H1 (cell line): ENCODE data around the gene MYOC. TPM values are rescaled to one million over a fixed set of nuclear protein-coding genes. Genes with fewer than 3 reads are reported as not detected.

Source experiments
- CTCF ChIA-PET: fragments of 300-600 bp; sonication (Branson Sonifier 250); formaldehyde crosslinking; loops from one replicate; lab custom pipeline; 2021; ENCODE audit not compliant: partially characterized antibody; lab: Charles Lee
- POLR2A ChIA-PET: fragments of 300-600 bp; sonication (Branson Sonifier 250); formaldehyde crosslinking; loops from one replicate; lab custom pipeline; 2021; ENCODE audit warnings: inconsistent platforms; ENCODE audit not compliant: partially characterized antibody; lab: Charles Lee
- DNase-seq, 2 experiments: peaks; one replicate each; pipeline versions ENCODE4 v3.0.0 to v3.0.0-alpha.2; 2010 to 2022; ENCODE audit warnings: low spot score in 2 of 2, low read depth in 1 of 2, mixed read lengths in 1 of 2
- FAIRE-seq: peaks from 2 replicates; lab custom pipeline; 2011; peaks lifted over from hg19 to GRCh38; lab: Jason Lieb, UNC
- H2AFZ ChIP-seq: 2 replicates; pipeline ENCODE4 v1.8.1; 2012; ENCODE audit warnings: low read length, inconsistent platforms
- H2AK5ac ChIP-seq: 2 replicates; pipeline ENCODE4 v1.6.1; 2013; ENCODE audit warnings: low read depth, low read length
- H2BK120ac ChIP-seq: replicated peaks from 2 replicates; pipeline ENCODE3; 2013; ENCODE audit warnings: low read depth, low read length, inconsistent platforms
- H2BK12ac ChIP-seq: 2 replicates; pipeline ENCODE4 v1.6.1; 2013; ENCODE audit warnings: low read depth, low read length
- H2BK15ac ChIP-seq: 2 replicates; pipeline ENCODE4 v1.6.1; 2013; ENCODE audit warnings: low read length
- H2BK20ac ChIP-seq: 2 replicates; pipeline ENCODE4 v1.6.1; 2013; ENCODE audit warnings: low read length
- H2BK5ac ChIP-seq: 2 replicates; pipeline ENCODE4 v1.6.1; 2013; ENCODE audit warnings: low read depth, low read length
- H3K14ac ChIP-seq: 2 replicates; pipeline ENCODE4 v1.6.1; 2013; ENCODE audit warnings: inconsistent platforms; ENCODE audit not compliant: insufficient read length
- H3K18ac ChIP-seq: 2 replicates; pipeline ENCODE4 v1.6.1; 2013; ENCODE audit warnings: low read length; ENCODE audit errors: extremely low read depth
- H3K23ac ChIP-seq: 2 replicates; pipeline ENCODE4 v1.6.1; 2013; ENCODE audit warnings: inconsistent platforms; ENCODE audit not compliant: insufficient read length
- H3K23me2 ChIP-seq: 2 replicates; pipeline ENCODE4 v1.6.1; 2013; ENCODE audit warnings: low read depth, low read length
- H3K27ac ChIP-seq: 2 replicates; pipeline ENCODE4 v1.6.1; 2011; ENCODE audit warnings: low read depth, low read length, inconsistent platforms
- H3K27me3 ChIP-seq, 4 experiments: replicated peaks in 1 of 4; 1 replicate in 1 of 4; 2 replicates in 3 of 4; pipeline versions ENCODE4 v1.6.1 to v1.8.1; 2011 to 2013; ENCODE audit warnings: low read length in 3 of 4, mild to moderate bottlenecking in 3 of 4, inconsistent platforms in 2 of 4, mixed read lengths in 2 of 4, moderate library complexity in 1 of 4; ENCODE audit not compliant: control insufficient read depth in 3 of 4, insufficient read depth in 3 of 4; ENCODE audit errors: extremely low read depth in 1 of 4
- H3K36me3 ChIP-seq, 4 experiments: 2 replicates each; pipeline versions ENCODE4 v1.6.1 to v1.8.1; 2011 to 2013; ENCODE audit warnings: mild to moderate bottlenecking in 4 of 4, low read length in 3 of 4, moderate library complexity in 2 of 4, control low read depth in 1 of 4, inconsistent platforms in 1 of 4; ENCODE audit not compliant: insufficient read depth in 4 of 4, control insufficient read depth in 2 of 4
- H3K4ac ChIP-seq: replicated peaks from 2 replicates; pipeline ENCODE3; 2013; ENCODE audit warnings: low read length, low read depth, mixed read lengths, inconsistent platforms; ENCODE audit not compliant: insufficient read length
- H3K4me1 ChIP-seq, 4 experiments: replicated peaks in 1 of 4; 1 replicate in 1 of 4; 2 replicates in 3 of 4; pipeline versions ENCODE4 v1.6.1 to v1.8.1; 2011 to 2013; ENCODE audit warnings: low read length in 3 of 4, inconsistent platforms in 2 of 4, mixed read lengths in 1 of 4; ENCODE audit not compliant: insufficient read depth in 4 of 4, control insufficient read depth in 3 of 4
- H3K4me2 ChIP-seq, 2 experiments: 2 replicates each; pipeline versions ENCODE4 v1.6.1 to v1.8.1; 2011 to 2013; ENCODE audit warnings: low read depth in 2 of 2, low read length in 2 of 2, control low read depth in 1 of 2, inconsistent platforms in 1 of 2, mild to moderate bottlenecking in 1 of 2; ENCODE audit not compliant: insufficient read depth in 1 of 2
- H3K4me3 ChIP-seq, 4 experiments: fragments of 200-600, 300-600 bp in 1 of 4; sonication (generic), shearing (Covaris generic), sonication (Bioruptor Twin) in 1 of 4; 2 replicates each; pipeline versions ENCODE4 v1.5.1 to v1.8.1; 2011 to 2016; ENCODE audit warnings: low read length in 4 of 4, low read depth in 3 of 4, control low read depth in 2 of 4, inconsistent platforms in 2 of 4, mild to moderate bottlenecking in 2 of 4, mixed read lengths in 1 of 4, moderate library complexity in 1 of 4; ENCODE audit not compliant: insufficient read depth in 2 of 4; ENCODE audit errors: extremely low read depth in 1 of 4
- H3K56ac ChIP-seq: replicated peaks from 2 replicates; pipeline ENCODE3; 2013; ENCODE audit warnings: low read depth, mild to moderate bottlenecking, mixed read lengths, low read length, inconsistent platforms; ENCODE audit not compliant: insufficient read length
- H3K79me1 ChIP-seq: 2 replicates; pipeline ENCODE4 v1.6.1; 2013; ENCODE audit warnings: low read depth, low read length, control low read depth
- H3K79me2 ChIP-seq, 2 experiments: 2 replicates each; pipeline versions ENCODE4 v1.6.1 to v1.8.1; 2012 to 2013; ENCODE audit warnings: low read length in 2 of 2, mild to moderate bottlenecking in 2 of 2, inconsistent platforms in 1 of 2; ENCODE audit not compliant: insufficient read depth in 2 of 2, control insufficient read depth in 1 of 2
- H3K9ac ChIP-seq, 4 experiments: replicated peaks in 1 of 4; 1 replicate in 1 of 4; 2 replicates in 3 of 4; pipeline versions ENCODE4 v1.6.1 to v1.8.1; 2011 to 2013; ENCODE audit warnings: low read depth in 3 of 4, low read length in 3 of 4, control low read depth in 2 of 4, mild to moderate bottlenecking in 2 of 4, moderate library complexity in 2 of 4, inconsistent platforms in 1 of 4; ENCODE audit errors: extremely low read depth in 1 of 4
- H3K9me3 ChIP-seq, 2 experiments: 2 replicates each; pipeline versions ENCODE4 v1.6.1 to v1.8.1; 2012 to 2013; ENCODE audit warnings: mild to moderate bottlenecking in 2 of 2, moderate library complexity in 2 of 2, control low read depth in 1 of 2, inconsistent platforms in 1 of 2, low read depth in 1 of 2, low read length in 1 of 2, mixed read lengths in 1 of 2; ENCODE audit not compliant: insufficient read depth in 2 of 2
- H4K20me1 ChIP-seq, 2 experiments: replicated peaks in 1 of 2; 2 replicates each; pipeline versions ENCODE3 to v1.8.1; 2011 to 2013; ENCODE audit warnings: inconsistent platforms in 2 of 2, low read length in 2 of 2, mild to moderate bottlenecking in 1 of 2; ENCODE audit not compliant: insufficient read depth in 2 of 2, control insufficient read depth in 1 of 2
- H4K5ac ChIP-seq: 2 replicates; pipeline ENCODE4 v1.6.1; 2013; ENCODE audit warnings: low read length, low read depth, mixed read lengths, inconsistent platforms; ENCODE audit not compliant: insufficient read length
- H4K8ac ChIP-seq: 2 replicates; pipeline ENCODE4 v1.8.0; 2013; ENCODE audit warnings: mild to moderate bottlenecking, moderate library complexity, low read length, inconsistent platforms; ENCODE audit not compliant: insufficient read depth; ENCODE audit errors: extremely low read depth
- H4K91ac ChIP-seq: replicated peaks from 2 replicates; pipeline ENCODE3; 2013; ENCODE audit warnings: low read length, mixed read lengths, inconsistent platforms; ENCODE audit not compliant: insufficient read length
- ASH2L ChIP-seq: fragments of 200-600, 300-600 bp; sonication (generic); IDR thresholded peaks from one replicate; pipeline ENCODE4 v1.7.1; 2017; ENCODE audit warnings: low read length
- CEBPB ChIP-seq: IDR thresholded peaks from 2 replicates; pipeline ENCODE4 v1.6.1; 2012; ENCODE audit warnings: low read depth, low read length
- RBBP5 ChIP-seq: IDR thresholded peaks from 2 replicates; pipeline ENCODE4 v1.7.1; 2012; ENCODE audit warnings: low read depth, mild to moderate bottlenecking, inconsistent platforms, low read length, moderate library complexity, borderline replicate concordance
- WGBS, 2 experiments: shearing (Covaris generic) in 1 of 2; methylation state at CpG; one replicate each; pipeline versions ENCODE4 v1.1.6 to v1.1.7; 2013 to 2015; ENCODE audit warnings: low lambda C conversion rate in 2 of 2, mixed read lengths in 2 of 2, inconsistent platforms in 1 of 2, low coverage in 1 of 2, missing lambda C conversion rate in 1 of 2; ENCODE audit not compliant: insufficient replicate concordance in 2 of 2, insufficient coverage in 1 of 2, insufficient read length in 1 of 2; ENCODE audit errors: extremely low coverage in 1 of 2, missing lambda C conversion rate in 1 of 2; 5-methylcytosine and 5-hydroxymethylcytosine counted together
- polyA plus RNA-seq, 7 experiments: library from polyadenylated mRNA; depleted of rRNA in 3 of 7; stranded (reverse) in 5 of 7; unstranded in 2 of 7; fragments of >200 nt in 5 of 7; fragments of 200-250 nt in 2 of 7; gene quantifications; 1 replicate in 5 of 7; 2 replicates in 1 of 7; 4 replicates in 1 of 7; pipeline versions ENCODE4 v1.2.1 to v1.2.3, GENCODE V29; 2011 to 2013; ENCODE audit warnings: missing spikeins in 2 of 7, mixed read lengths in 2 of 7
- total RNA-seq: library from RNA; stranded (reverse); fragmentation: NEBNext Ultra II Directional; extraction: Animal tissue kit (Norgen Biotek cat#: 25700); gene quantifications from 2 replicates; pipeline ENCODE4 v1.2.1, GENCODE V29; 2021

Gene MYOC
- total and polyA plus RNA-seq, 2 of the 8 experiments (the other 6 are each of a cell fraction or from before 2014, with no cell fraction given) = not detected

- Histone ChIP-seq H3K79me1 (no peaks in the 10 kb centered on the region), H3K9ac (no peak overlapping the region), H2BK12ac (no peak overlapping the region), H3K27me3 (no peaks in the 10 kb centered on the region), H2BK120ac (no peak overlapping the region), H3K4me3 (no peak overlapping the region), H2BK20ac (peak overlapping the region; percentile 66; the same call in 1 of the 2 replicates), H3K4me1 (no peaks in the 10 kb centered on the region), H3K79me2 (no peaks in the 10 kb centered on the region), H3K9me3 (no peaks in the 10 kb centered on the region), H3K23me2 (no peaks in the 10 kb centered on the region), H2AK5ac (no peak overlapping the region), H2BK15ac (peak overlapping the region; percentile 81; the same call in 1 of the 2 replicates), H3K56ac (no peak overlapping the region), H2AFZ (peak overlapping the region; percentile 92), H3K23ac (no peak overlapping the region), H4K5ac (no peak overlapping the region), H3K27ac (no peak overlapping the region), H3K4ac (no peak overlapping the region), H3K4me2 (no peak overlapping the region), H3K36me3 (no peaks in the 10 kb centered on the region), H4K91ac (no peak overlapping the region), H3K18ac (no peak overlapping the region; the same call in 1 of the 2 replicates), H4K8ac (no peak overlapping the region), H4K20me1 (no peaks in the 10 kb centered on the region), H2BK5ac (no peak overlapping the region), H3K14ac (no peak overlapping the region)
- WGBS, 2 experiments = 92% methylated on average over 5 of the region's 5 CpGs; no CpG with 5 or more reads in 1 of the 2 experiments
- DNase-seq = no peak
- no peak for FAIRE-seq
- TF ChIP-seq CEBPB = no peak
- TF ChIP-seq RBBP5 = peak; percentile 62; the same call in 1 of the 2 replicates
- peak; percentile 49 for TF ChIP-seq ASH2L
- POLR2A ChIA-PET = interaction anchor here (0.5 kb wide), 1 partner anchor 23 kb away, joined by 3 read pairs; no protein-coding TSS in a partner anchor
- CTCF ChIA-PET = interaction anchor here (0.9 to 9.7 kb wide), 4 partner anchors 18 to 325 kb away, joined by 3 to 143 read pairs (median 5); no protein-coding TSS in a partner anchor
Observed at GRCh38 chr1:171661076-171661650, 8.7 kb upstream of the MYOC start.
